ENCODE results near the gene NOS2. TPM values are rescaled to one million over a fixed set of nuclear protein-coding genes. Genes with fewer than 3 reads are reported as not detected.

Gene NOS2
- under 1 TPM; under 0.01 TPM for total RNA-seq

DNA sequence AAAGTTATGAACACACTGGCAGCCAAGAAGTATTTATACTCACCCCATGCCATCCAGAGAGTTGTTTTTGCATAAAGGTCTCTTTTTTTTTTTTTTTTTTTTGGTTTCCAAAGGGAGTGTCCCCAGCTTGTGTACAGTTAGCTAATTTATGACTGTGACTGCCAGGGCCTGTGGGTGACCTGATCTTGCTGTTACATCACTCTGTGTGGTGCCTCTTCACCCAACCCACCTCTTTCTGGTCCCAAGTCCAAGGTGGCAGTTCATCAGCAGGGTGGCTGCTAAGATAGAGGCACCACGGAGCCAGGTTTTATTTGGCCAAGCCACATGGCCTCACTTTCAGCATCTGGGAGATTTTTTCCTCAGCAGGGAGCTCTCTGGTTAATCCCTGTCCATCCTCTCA, at the start of gene NOS2:
Gene NOS2, minus strand, starts transcription at position 8 of the 400 bp plus-strand sequence. CDS start 1,720 bp downstream, outside the sequence.

Small RNA genes lying within 50 kb of the gene (small RNA-seq; reads per million reads assigned to genes)
- 0 reads per million in 2 donors for gene AC130289.1
- gene AC130289.2 = 0 reads per million in 2 donors

Other genes with a start within 250 kb of the NOS2 start
- 10 to 100 TPM in 1 of 2 donors, 1 to 10 TPM in 1; 4.5 to 13.7 TPM for gene LGALS9, start 169.3 kb downstream of the NOS2 start, total RNA-seq
- 10 to 100 TPM in 1 of 2 donors, 1 to 10 TPM in 1; 4.3 to 20.3 TPM for gene LYRM9, start 92.8 kb upstream of the NOS2 start, total RNA-seq
- 10 to 100 TPM; 39.0 to 42.3 TPM for gene NLK, start 242.1 kb upstream of the NOS2 start, total RNA-seq

Measured in melanocyte of skin (primary cell).